Activated CD8-positive, alpha-beta memory T cell treated with anti-CD3 and anti-CD28 coated beads, Interleukin-2, amount 10 ng/mL, durations not matched to agents 7 days and 5 days (primary cell): ENCODE data around the gene FRAS1. TPM values are rescaled to one million over a fixed set of nuclear protein-coding genes. Genes with fewer than 3 reads are reported as not detected.
"Not testable (repeated sequence)": the region's sequence is repeated elsewhere in the genome, so short reads cannot be mapped to it uniquely, and the experiment has no call there.

ENCODE experiments used
- ATAC-seq: fragments of 150-1000 bp; cut with Tn5 transposase; one replicate; pipeline ENCODE4 v1.10.0; 2021; ENCODE audit warnings: moderate library complexity
- CTCF ChIA-PET: fragments of 350-600 bp; sonication (Branson Sonifier 250); formaldehyde crosslinking; loops from one replicate; lab custom pipeline; 2021; ENCODE audit warnings: antibody characterized with exemption; lab: Charles Lee
- DNase-seq: peaks from one replicate; pipeline ENCODE4 v3.0.0-alpha.2; 2020
- H3K27ac Mint-ChIP-seq: one replicate; pipeline ENCODE4 v1.8.0; 2021; ENCODE audit warnings: mild to moderate bottlenecking, mixed read lengths
- H3K27me3 Mint-ChIP-seq: one replicate; pipeline ENCODE4 v1.8.0; 2021; ENCODE audit warnings: mixed read lengths
- H3K36me3 Mint-ChIP-seq: one replicate; pipeline ENCODE4 v1.8.0; 2021; ENCODE audit warnings: mild to moderate bottlenecking, mixed read lengths
- H3K4me1 Mint-ChIP-seq: one replicate; pipeline ENCODE4 v1.8.0; 2021; ENCODE audit warnings: mixed read lengths
- H3K4me3 Mint-ChIP-seq: one replicate; pipeline ENCODE4 v1.8.0; 2021; ENCODE audit warnings: mild to moderate bottlenecking, moderate library complexity, mixed read lengths
- H3K9me3 Mint-ChIP-seq: one replicate; pipeline ENCODE4 v1.8.0; 2022; ENCODE audit warnings: low read depth, mixed read lengths
- total RNA-seq, 2 experiments: library from RNA; stranded (reverse); gene quantifications; one replicate each; pipeline ENCODE4 v1.2.3, GENCODE V29; 2021

FRAS1 gene
- total RNA-seq, 2 experiments from 2014 or later: 0.05 TPM; not detected in 1

DNA sequence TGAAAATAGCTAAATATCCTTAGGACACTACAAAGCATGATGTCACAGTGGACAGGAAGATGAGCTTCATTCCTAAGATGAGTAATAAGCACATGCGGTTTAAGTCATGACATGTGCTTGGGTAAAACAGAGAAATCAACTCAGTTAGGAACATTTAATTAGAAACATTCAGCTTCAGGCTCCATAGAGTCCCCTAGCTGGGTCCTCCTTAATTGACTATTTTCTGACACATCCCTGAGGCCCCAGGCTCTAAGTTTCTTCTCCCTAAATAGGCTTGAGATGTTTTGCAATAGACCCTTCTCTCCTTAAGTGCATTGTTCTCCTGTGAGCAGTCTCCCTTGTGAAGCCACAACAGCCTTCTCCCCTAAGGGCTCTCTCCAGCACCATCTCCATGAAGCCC, 424.1 kb downstream of the FRAS1 start:
- no peak for DNase-seq
- Mint-ChIP-seq H3K9me3 (no peaks in the 10 kb centered on the region), H3K27ac (no peak overlapping the region), H3K4me3 (no peak overlapping the region), H3K4me1 (no peaks in the 10 kb centered on the region), H3K36me3 (no peaks in the 10 kb centered on the region), H3K27me3 (peaks cover 16% of the 10 kb centered on the region)
- CTCF ChIA-PET: no interaction called here
- peak; percentile 12 for ATAC-seq

- no peak for ATAC-seq
- Mint-ChIP-seq H3K4me1 (no peaks in the 10 kb centered on the region), H3K4me3 (no peak overlapping the region), H3K9me3 (no peaks in the 10 kb centered on the region), H3K36me3 (no peaks in the 10 kb centered on the region), H3K27me3 (peaks cover 15% of the 10 kb centered on the region), H3K27ac (no peak overlapping the region)
- no peak for DNase-seq
- CTCF ChIA-PET: no interaction called here
Observed at GRCh38 chr4:78482281-78482680, 425.2 kb downstream of the FRAS1 start.

- Mint-ChIP-seq H3K27ac (no peak overlapping the region), H3K4me1 (no peaks in the 10 kb centered on the region), H3K4me3 (no peak overlapping the region), H3K9me3 (no peaks in the 10 kb centered on the region), H3K36me3 (no peaks in the 10 kb centered on the region), H3K27me3 (peaks cover 10% of the 10 kb centered on the region)
- no peak for ATAC-seq
- no peak for DNase-seq
- CTCF ChIA-PET: no interaction called here
Observed at GRCh38 chr4:78483811-78484210, 426.7 kb downstream of the FRAS1 start.

- CTCF ChIA-PET: no interaction called here
- no peaks in the 10 kb centered on the region for H3K36me3 Mint-ChIP-seq
- no peak overlapping the region for H3K27ac Mint-ChIP-seq
- no peaks in the 10 kb centered on the region for H3K9me3 Mint-ChIP-seq
- DNase-seq (no peak), ATAC-seq (no peak)
- peaks cover 10% of the 10 kb centered on the region for H3K27me3 Mint-ChIP-seq
- H3K4me1 Mint-ChIP-seq: no peaks in the 10 kb centered on the region
- H3K4me3 Mint-ChIP-seq: no peak overlapping the region
Observed at GRCh38 chr4:78484574-78484973, 427.5 kb downstream of the FRAS1 start.

DNA sequence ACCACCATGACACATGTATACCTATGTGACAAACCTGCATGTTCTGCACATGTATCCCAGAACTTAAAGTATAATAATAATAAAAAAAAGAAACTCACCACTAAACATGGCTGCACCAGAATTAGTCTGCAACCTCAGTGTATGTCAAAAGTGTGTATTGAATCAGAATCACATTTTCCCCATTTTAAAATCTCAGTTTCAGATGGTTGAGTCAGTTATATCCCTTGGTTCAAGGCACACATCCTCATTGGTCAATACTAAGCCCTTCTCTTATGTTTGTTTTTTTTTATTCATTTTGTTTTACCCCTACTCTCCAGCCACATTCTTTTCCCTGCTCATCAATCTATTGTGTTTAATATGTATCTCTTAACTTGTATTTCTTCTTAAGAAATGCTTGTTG, 436.6 kb downstream of the FRAS1 start:
- Mint-ChIP-seq H3K27ac (no peak overlapping the region), H3K9me3 (no peaks in the 10 kb centered on the region), H3K36me3 (no peaks in the 10 kb centered on the region), H3K4me3 (no peak overlapping the region), H3K4me1 (no peaks in the 10 kb centered on the region), H3K27me3 (peaks cover 22% of the 10 kb centered on the region)
- DNase-seq: no peak
- CTCF ChIA-PET: no interaction called here
- no peak for ATAC-seq

DNA sequence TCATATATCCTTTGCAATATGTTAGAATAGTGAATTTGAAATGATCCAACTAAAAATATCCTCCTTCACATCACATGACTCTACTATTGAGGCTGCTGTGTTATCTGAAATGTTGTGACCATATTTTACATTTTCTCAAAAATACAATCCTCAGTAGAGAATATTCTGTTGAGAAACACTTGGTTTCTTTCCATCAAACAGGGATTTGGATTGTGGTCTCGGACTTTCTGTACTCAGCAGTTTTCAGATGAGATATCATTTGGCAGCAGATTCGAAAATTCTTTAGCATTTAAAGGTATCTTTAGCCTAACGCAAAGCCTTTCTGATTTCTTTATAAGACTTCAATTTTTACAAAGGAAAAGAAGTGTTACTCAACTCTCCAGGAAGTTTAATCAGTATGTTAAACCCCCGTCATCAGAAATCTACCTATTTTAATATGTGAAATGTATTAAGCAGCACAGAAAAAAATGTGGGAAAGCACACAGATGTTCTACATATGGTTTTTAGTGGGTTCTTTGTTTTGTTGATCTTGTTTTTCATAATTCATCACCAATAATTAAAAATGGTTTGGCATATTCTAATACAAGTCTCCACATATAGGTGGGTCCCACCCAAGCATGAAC, 439.0 kb downstream of the FRAS1 start:
- ATAC-seq (no peak), DNase-seq (no peak)
- CTCF ChIA-PET: no interaction called here
- Mint-ChIP-seq H3K9me3 (no peaks in the 10 kb centered on the region), H3K4me3 (no peak overlapping the region), H3K36me3 (no peaks in the 10 kb centered on the region), H3K27me3 (peaks cover 16% of the 10 kb centered on the region), H3K27ac (no peak overlapping the region), H3K4me1 (no peaks in the 10 kb centered on the region)

DNA sequence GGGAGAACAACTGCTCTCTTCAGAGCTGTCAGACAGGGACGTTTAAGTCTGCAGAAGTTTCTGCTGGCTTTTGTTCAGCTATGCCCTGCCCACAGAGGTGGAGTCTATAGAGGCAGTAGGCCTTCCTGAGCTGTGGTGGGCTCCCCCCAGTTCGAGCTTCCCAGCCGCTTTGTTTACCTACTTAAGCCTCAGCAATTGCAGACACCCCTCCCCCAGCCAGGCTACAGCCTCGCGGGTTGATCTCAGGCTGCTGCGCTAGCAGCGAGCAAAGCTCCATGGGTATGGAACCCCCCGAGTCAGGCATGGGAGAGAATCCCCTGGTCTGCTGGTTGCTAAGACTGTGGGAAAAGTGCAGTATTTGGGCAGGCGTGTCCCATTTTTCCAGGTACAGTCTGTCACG, 449.1 kb downstream of the FRAS1 start:
- H3K27ac Mint-ChIP-seq, DNase-seq, H3K4me1 Mint-ChIP-seq, ATAC-seq, H3K9me3 Mint-ChIP-seq, H3K36me3 Mint-ChIP-seq, H3K4me3 Mint-ChIP-seq, CTCF ChIA-PET: not testable (repeated sequence)
- peaks cover 18% of the 10 kb centered on the region for H3K27me3 Mint-ChIP-seq

DNA sequence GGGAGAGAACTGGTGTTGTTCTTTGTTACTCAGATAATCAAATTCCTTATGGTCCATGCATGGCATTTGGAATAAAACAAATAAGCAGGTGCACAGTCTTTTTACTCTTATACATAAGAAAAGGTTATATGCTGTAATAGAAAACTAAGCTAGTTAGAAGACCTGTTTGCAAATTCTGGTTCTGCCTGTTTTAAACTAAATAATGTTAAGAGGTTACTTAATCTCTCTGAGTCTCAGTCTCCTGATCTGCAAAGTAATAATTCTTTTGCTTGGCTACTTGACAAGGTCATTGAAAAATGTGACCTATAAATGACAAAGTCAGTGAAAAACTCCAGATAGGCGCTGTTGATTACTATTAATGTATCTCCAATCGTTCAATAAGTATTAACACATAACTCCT, 451.9 kb downstream of the FRAS1 start:
- Mint-ChIP-seq H3K27ac (no peak overlapping the region), H3K9me3 (no peaks in the 10 kb centered on the region), H3K27me3 (peaks cover 6% of the 10 kb centered on the region), H3K4me1 (no peaks in the 10 kb centered on the region), H3K36me3 (no peaks in the 10 kb centered on the region), H3K4me3 (no peak overlapping the region)
- no peak for DNase-seq
- CTCF ChIA-PET: no interaction called here
- ATAC-seq: no peak

DNA sequence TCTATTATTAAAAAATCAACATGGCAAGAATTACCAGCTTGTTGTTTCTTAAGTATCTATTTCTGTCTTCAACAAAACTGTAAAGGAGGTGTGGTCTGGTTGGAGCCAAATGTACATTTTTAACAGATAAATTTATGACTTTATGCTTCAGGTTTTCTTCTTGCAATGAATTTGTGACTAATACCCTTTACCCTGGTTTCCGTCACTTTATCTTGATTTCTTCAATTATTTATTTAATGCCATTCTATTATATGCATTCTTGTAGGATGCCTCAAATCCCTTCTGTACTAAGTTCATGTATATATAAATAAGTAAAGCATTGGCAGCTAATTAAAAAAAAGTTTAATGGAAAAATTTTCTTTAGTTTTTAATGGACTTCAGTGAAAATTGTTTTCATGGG, 453.0 kb downstream of the FRAS1 start:
- H3K9me3 Mint-ChIP-seq: no peaks in the 10 kb centered on the region
- H3K4me1 Mint-ChIP-seq: no peaks in the 10 kb centered on the region
- no peak overlapping the region for H3K4me3 Mint-ChIP-seq
- peaks cover 5% of the 10 kb centered on the region for H3K27me3 Mint-ChIP-seq
- ATAC-seq: no peak
- no peak for DNase-seq
- CTCF ChIA-PET: no interaction called here
- no peaks in the 10 kb centered on the region for H3K36me3 Mint-ChIP-seq
- no peak overlapping the region for H3K27ac Mint-ChIP-seq

GRCh38 chr4:78510681-78511080, 453.6 kb downstream of the FRAS1 start:
- Mint-ChIP-seq H3K4me1 (no peaks in the 10 kb centered on the region), H3K27ac (no peak overlapping the region), H3K9me3 (no peaks in the 10 kb centered on the region), H3K27me3 (peaks cover 5% of the 10 kb centered on the region), H3K36me3 (no peaks in the 10 kb centered on the region), H3K4me3 (no peak overlapping the region)
- DNase-seq: no peak
- CTCF ChIA-PET: no interaction called here
- no peak for ATAC-seq

GRCh38 chr4:78512357-78512920, 455.3 kb downstream of the FRAS1 start:
- H3K4me1 Mint-ChIP-seq: no peaks in the 10 kb centered on the region
- DNase-seq: no peak

GRCh38 chr4:78513411-78513975, 456.4 kb downstream of the FRAS1 start:
- no peak for DNase-seq
- no peaks in the 10 kb centered on the region for H3K36me3 Mint-ChIP-seq
- CTCF ChIA-PET: interaction anchor here (0.9 kb wide), 1 partner anchor 912 kb away, joined by 3 read pairs; no protein-coding TSS in a partner anchor
- ATAC-seq: no peak
- H3K4me1 Mint-ChIP-seq: no peaks in the 10 kb centered on the region
- no peak overlapping the region for H3K4me3 Mint-ChIP-seq
- no peak overlapping the region for H3K27ac Mint-ChIP-seq
- no peaks in the 10 kb centered on the region for H3K9me3 Mint-ChIP-seq
- peaks cover 2% of the 10 kb centered on the region for H3K27me3 Mint-ChIP-seq

More at GRCh38 chr4:78512357-78512920, 455.3 kb downstream of the FRAS1 start:
- Mint-ChIP-seq H3K4me3 (no peak overlapping the region), H3K9me3 (no peaks in the 10 kb centered on the region), H3K27me3 (peaks cover 5% of the 10 kb centered on the region), H3K27ac (no peak overlapping the region), H3K36me3 (no peaks in the 10 kb centered on the region)
- CTCF ChIA-PET: no interaction called here
- ATAC-seq: no peak

- H3K36me3 Mint-ChIP-seq: no peaks in the 10 kb centered on the region
- no peak for DNase-seq
- no peak overlapping the region for H3K27ac Mint-ChIP-seq
- H3K4me3 Mint-ChIP-seq: no peak overlapping the region
- H3K27me3 Mint-ChIP-seq: peaks cover 15% of the 10 kb centered on the region
- CTCF ChIA-PET: interaction anchor here (1.0 kb wide), 1 partner anchor 561 kb away, joined by 3 read pairs; no protein-coding TSS in a partner anchor
- no peak for ATAC-seq
- H3K4me1 Mint-ChIP-seq: no peaks in the 10 kb centered on the region
- no peaks in the 10 kb centered on the region for H3K9me3 Mint-ChIP-seq
Observed at GRCh38 chr4:78517050-78517652, 460.0 kb downstream of the FRAS1 start.

- no peaks in the 10 kb centered on the region for H3K36me3 Mint-ChIP-seq
- ATAC-seq: no peak
- CTCF ChIA-PET: interaction anchor here (1.2 kb wide), 1 partner anchor 559 kb away, joined by 3 read pairs; no protein-coding TSS in a partner anchor
- H3K27me3 Mint-ChIP-seq: peaks cover 15% of the 10 kb centered on the region
- no peak for DNase-seq
- H3K27ac Mint-ChIP-seq: no peak overlapping the region
- no peak overlapping the region for H3K4me3 Mint-ChIP-seq
- no peaks in the 10 kb centered on the region for H3K9me3 Mint-ChIP-seq
- no peaks in the 10 kb centered on the region for H3K4me1 Mint-ChIP-seq
Observed at GRCh38 chr4:78518561-78518960, 461.4 kb downstream of the FRAS1 start.
